ENCODE data around the gene CDKN2C.
A peak's percentile ranks its signal among the peaks of the same experiment; 100 is the strongest.

The CDKN2C gene

DNA sequence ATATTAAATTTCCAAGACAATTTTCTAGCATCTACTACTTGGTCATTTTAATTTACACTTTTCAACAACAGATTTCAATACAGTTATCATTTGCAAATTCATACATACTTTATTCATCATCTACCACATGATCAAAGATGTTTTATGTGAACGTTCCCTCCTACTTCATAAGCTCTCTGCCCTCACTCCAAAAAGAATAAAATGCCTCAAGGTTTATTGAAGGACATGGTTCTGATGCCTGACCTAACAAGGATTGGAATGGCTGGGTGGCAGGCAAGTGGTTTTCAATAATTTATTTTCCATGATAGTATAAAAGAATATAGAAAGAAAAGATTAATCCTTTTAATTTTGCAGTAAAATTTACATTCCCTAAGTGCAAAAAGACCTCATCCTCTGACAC, 5.4 kb downstream of the CDKN2C start:
- no peak for DNase-seq (ENCODE audit: low read depth)
- no peak overlapping the region for H3K4me3 ChIP-seq (ENCODE audit: control insufficient read depth, low read depth, low read length)
- TF ChIP-seq, protein P1, sequence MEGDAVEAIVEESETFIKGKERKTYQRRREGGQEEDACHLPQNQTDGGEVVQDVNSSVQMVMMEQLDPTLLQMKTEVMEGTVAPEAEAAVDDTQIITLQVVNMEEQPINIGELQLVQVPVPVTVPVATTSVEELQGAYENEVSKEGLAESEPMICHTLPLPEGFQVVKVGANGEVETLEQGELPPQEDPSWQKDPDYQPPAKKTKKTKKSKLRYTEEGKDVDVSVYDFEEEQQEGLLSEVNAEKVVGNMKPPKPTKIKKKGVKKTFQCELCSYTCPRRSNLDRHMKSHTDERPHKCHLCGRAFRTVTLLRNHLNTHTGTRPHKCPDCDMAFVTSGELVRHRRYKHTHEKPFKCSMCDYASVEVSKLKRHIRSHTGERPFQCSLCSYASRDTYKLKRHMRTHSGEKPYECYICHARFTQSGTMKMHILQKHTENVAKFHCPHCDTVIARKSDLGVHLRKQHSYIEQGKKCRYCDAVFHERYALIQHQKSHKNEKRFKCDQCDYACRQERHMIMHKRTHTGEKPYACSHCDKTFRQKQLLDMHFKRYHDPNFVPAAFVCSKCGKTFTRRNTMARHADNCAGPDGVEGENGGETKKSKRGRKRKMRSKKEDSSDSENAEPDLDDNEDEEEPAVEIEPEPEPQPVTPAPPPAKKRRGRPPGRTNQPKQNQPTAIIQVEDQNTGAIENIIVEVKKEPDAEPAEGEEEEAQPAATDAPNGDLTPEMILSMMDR (conservative IDR thresholded peaks at IDR 0.05; ENCODE audit: control insufficient read depth, insufficient read depth, low read depth, low read length) = no peak

DNA sequence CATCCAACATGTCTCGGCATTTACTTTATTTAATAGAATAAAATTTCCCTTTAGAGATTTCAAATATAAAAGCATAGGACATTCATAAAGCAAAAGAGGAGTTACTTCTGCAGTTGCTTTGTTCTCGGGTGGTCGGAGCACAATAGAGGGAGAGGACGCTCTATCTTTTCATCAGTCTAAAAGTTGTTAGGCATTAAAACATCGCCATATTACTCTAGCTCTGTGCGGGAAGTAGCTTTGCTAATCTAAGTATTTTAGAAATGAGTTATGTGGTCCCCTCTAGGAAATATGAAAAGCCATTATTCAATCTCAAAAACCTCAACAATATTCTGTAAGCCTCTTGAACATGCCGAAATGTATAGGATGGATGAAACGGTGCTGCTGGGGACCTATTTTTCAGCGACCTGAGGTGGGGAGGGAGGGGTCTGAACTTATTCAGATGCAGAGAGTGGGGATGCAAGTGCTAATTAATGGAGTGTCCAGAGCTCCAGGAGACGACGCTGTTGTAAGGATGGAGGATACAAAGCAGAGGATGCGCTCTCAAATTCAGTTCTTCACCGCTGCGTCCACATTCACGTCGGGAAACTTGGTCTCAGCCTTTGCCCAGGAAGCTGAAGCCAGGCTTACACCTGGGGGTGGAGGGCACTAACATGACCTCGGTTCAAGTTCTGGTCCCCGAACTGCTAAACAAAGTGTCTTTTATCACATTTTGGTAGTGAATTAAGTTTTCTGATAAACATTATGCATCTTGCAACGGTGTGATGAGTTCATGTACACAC, 6.3 kb downstream of the CDKN2C start:
- peak overlapping the region; percentile 70 for H3K4me3 ChIP-seq (ENCODE audit: control insufficient read depth, low read depth, low read length)
- TF ChIP-seq, protein P1 (conservative IDR thresholded peaks at IDR 0.05; ENCODE audit: control insufficient read depth, insufficient read depth, low read depth, low read length) = no peak
- DNase-seq (ENCODE audit: low read depth) = no peak

DNA sequence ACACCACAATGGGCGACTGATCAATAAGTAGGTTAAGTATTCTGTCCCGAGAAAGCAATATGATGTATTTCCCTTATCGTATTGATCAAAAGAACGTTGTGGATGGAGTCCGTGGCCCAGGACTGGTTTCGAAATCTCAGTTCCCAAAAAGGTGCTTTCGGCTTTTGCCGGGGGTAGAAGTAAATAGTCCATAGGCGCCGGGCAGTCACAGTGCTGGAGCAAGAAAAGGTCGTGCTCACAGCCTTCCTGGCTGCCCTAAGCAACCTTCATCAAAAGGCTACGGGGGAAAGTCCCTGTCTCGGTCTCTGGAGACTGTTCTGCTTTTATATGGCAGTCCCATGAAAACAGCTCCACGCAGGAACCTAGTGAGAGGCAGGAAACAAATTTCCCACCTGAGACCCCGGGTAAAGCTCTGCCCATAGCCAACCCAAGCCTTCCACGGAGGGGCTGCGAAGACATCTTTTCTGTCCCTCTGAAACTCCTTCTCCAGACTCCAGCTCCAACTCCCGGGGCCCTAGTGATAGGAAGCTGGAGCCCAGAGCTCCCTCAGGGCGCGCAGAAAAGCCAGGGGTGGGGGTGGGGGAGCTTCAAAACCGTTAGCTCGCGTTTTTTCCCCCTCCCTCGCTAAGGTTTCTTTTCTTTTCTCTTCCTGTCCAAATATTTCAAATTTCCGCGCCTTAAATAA, 7.0 kb downstream of the CDKN2C start:
- DNase-seq (ENCODE audit: low read depth) = peak; percentile 64
- peak overlapping the region; percentile 70 for H3K4me3 ChIP-seq (ENCODE audit: control insufficient read depth, low read depth, low read length)
- TF ChIP-seq, protein P1 (conservative IDR thresholded peaks at IDR 0.05; ENCODE audit: control insufficient read depth, insufficient read depth, low read depth, low read length) = no peak

DNA sequence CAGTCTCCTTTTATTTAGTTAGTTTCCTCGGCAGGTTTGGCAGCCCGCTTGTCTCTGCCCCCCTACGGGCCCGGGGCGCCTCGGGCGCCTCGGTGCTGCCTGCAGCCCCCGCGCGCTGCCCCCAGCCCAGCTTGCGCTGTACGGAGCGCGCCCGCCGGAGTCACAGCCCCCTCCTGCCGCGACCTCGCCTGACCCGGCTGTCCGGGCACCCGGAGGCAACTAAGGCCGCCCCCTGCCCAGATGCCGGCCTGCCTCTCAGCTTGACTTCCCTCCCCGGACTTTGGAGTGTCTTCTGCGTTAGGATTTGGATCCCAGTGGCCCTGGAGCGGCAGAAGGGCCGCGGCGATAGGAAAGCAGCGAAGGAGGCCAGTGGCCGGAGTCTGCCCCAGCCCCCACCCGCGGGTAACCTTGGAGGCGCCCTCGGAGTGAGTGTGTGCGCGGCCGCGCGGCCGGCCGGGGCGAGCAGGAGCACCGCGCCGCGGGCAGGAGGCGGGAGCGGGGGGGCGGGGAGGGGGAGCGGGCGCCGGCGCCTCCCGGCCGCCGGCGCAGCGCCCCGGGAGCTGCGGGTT, 7.6 kb downstream of the CDKN2C start:
- no peak for DNase-seq (ENCODE audit: low read depth)
- peak overlapping the region; percentile 71 for H3K4me3 ChIP-seq (ENCODE audit: control insufficient read depth, low read depth, low read length)
- TF ChIP-seq, protein P1 (conservative IDR thresholded peaks at IDR 0.05; ENCODE audit: control insufficient read depth, insufficient read depth, low read depth, low read length) = no peak

DNA sequence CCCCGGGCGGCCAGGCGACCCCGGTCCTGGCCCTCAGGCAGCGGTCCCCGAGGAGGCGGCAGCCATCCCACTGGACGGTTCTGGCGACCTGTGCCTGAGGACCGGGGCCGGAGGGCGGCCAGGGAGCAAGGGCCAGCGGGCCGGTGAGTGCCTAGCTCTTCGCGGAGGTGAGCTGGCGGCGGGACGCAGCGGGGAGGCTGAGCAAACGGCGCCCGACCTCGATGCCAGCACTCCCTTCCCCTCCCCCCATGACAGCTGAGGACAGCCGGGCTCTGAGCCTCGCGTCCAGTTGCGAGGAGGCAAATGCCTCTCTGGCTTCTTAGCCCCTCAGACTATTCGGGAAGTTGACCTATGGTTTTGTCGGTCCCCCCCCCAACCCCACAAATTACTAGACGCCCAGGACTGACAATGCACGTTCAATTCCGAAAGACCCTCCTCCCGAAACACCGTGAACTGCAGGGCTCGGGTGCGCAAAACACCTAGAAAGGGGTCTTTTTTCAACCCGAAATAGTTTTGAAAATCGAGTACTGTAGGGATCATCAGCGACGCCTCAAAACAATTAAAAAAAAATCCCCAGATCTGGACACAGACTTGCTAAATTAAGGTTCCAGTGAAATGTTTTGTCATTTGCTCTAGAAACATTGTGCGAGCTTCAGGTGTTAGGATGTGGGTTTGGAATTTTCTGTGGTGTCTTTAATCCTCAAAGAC, 8.3 kb downstream of the CDKN2C start:
- peak overlapping the region; percentile 71 for H3K4me3 ChIP-seq (ENCODE audit: control insufficient read depth, low read depth, low read length)
- TF ChIP-seq, protein P1 (conservative IDR thresholded peaks at IDR 0.05; ENCODE audit: control insufficient read depth, insufficient read depth, low read depth, low read length) = no peak
- peak; percentile 63 for DNase-seq (ENCODE audit: low read depth)
